Gastroesophageal sphincter (tissue), 3 donors: ENCODE results near the gene CHD5.

ENCODE experiments used
- POLR2A ChIP-seq, 2 donors: fragments of 450-650 bp; IDR thresholded peaks; one replicate each; pipeline ENCODE4 v1.6.1; 2017; ENCODE audit warnings: antibody characterized with exemption in 2 of 2, mild to moderate bottlenecking in 2 of 2, moderate library complexity in 1 of 2
- POLR2AphosphoS5 ChIP-seq: sonication (generic); formaldehyde crosslinking; IDR thresholded peaks from one replicate; pipeline ENCODE4 v1.6.1; 2017; ENCODE audit warnings: antibody characterized with exemption
- TF ChIP-seq, protein P1 (sequence below), 4 experiments: fragments of 200-600 bp in 2 of 4; fragments of 450-650 bp in 2 of 4; sonication (generic) in 1 of 4; IDR thresholded peaks; one replicate each; pipeline ENCODE4 v1.5.1; 2017 to 2019; ENCODE audit warnings: antibody characterized with exemption in 4 of 4, mild to moderate bottlenecking in 2 of 4, moderate library complexity in 2 of 4

DNA sequence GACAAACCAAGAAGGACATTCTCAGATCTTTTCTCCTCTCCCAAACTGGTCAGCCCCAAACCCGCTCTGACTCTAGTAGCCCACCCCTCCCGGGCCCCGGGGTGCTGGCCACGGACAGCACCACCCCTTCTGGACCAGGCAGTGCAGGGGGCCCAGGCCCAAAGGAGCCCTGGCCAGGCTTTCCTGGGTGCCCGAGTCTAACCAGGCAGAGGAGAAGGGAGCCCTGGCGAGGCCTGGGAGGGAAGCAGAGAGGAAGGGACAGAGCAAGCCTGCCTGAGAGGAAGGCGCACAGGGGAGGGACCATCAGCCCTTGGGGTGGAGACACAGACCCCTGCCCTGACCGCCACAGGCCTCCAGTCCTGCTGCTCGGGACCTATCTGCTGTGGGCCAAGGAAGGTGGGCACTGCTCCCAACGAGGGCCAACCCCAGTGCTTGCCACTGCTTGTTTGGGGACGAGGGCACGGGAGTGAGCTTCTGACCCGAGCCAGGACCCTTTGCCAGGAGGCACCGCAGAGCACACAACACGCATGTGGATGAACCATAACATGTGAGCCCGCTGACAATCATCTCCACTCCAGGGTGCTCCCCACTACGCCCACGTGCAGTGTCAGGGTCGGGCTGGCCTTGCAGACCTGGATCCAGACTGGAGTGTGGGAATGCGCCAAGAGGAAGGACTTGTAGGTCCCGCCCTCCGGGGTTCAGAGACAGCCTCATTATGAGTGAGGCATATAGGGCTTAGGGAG is 76.8 kb downstream of the CHD5 start:
- TF ChIP-seq, protein P1, sequence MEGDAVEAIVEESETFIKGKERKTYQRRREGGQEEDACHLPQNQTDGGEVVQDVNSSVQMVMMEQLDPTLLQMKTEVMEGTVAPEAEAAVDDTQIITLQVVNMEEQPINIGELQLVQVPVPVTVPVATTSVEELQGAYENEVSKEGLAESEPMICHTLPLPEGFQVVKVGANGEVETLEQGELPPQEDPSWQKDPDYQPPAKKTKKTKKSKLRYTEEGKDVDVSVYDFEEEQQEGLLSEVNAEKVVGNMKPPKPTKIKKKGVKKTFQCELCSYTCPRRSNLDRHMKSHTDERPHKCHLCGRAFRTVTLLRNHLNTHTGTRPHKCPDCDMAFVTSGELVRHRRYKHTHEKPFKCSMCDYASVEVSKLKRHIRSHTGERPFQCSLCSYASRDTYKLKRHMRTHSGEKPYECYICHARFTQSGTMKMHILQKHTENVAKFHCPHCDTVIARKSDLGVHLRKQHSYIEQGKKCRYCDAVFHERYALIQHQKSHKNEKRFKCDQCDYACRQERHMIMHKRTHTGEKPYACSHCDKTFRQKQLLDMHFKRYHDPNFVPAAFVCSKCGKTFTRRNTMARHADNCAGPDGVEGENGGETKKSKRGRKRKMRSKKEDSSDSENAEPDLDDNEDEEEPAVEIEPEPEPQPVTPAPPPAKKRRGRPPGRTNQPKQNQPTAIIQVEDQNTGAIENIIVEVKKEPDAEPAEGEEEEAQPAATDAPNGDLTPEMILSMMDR (IDR thresholded peaks at IDR 0.05) = no peak
- TF ChIP-seq POLR2A (IDR thresholded peaks at IDR 0.05) (no peak), POLR2AphosphoS5 (no peak)
